ENCODE measurements around the gene CAND1.

CAND1 gene

DNA sequence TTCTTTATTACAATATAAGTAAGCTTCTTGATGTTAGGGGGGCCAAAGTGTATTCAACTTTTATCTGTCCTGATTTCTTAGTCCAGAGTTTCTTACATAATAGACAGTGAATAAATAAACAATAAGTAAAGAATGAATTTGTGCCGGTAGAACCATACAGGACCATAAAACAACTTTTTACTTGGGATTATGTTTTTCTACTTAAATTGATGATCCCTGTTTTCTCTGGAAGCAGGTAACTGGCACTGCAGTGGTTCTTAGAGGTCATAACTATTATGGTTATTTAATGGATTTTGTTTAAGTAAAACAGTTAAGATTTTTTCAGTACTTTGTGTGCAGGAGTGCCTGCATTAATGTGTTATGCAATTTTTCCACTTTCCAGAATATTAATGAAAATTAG lies 10.5 kb downstream of the CAND1 start:
- no peak for DNase-seq (ENCODE audit: low read depth)
- TF ChIP-seq, protein P1, sequence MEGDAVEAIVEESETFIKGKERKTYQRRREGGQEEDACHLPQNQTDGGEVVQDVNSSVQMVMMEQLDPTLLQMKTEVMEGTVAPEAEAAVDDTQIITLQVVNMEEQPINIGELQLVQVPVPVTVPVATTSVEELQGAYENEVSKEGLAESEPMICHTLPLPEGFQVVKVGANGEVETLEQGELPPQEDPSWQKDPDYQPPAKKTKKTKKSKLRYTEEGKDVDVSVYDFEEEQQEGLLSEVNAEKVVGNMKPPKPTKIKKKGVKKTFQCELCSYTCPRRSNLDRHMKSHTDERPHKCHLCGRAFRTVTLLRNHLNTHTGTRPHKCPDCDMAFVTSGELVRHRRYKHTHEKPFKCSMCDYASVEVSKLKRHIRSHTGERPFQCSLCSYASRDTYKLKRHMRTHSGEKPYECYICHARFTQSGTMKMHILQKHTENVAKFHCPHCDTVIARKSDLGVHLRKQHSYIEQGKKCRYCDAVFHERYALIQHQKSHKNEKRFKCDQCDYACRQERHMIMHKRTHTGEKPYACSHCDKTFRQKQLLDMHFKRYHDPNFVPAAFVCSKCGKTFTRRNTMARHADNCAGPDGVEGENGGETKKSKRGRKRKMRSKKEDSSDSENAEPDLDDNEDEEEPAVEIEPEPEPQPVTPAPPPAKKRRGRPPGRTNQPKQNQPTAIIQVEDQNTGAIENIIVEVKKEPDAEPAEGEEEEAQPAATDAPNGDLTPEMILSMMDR (IDR thresholded peaks at IDR 0.05; ENCODE audit: insufficient read depth, low read depth, low read length, missing control alignments), result no peak
- H3K4me3 ChIP-seq (ENCODE audit: low read depth, low read length), result no peak overlapping the region

DNA sequence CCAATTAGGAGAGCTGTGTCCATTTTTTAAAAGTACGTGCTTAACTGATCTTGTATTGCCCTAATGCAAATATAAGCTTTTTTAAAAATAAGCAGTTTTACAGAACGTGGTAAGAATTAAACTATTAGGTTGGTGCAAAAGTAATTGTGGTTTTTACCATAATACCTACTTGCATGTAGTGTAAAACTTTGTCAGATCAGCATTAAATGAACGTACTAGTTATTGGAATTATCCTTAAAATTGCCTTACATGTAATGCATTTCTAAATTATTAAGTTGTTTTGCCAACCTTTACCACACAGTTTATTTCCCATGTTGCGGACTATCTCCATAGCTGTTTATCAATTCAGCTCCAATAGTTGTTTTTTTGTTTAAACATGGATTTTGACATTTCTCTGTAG lies 10.9 kb downstream of the CAND1 start:
- H3K4me3 ChIP-seq (ENCODE audit: low read depth, low read length), result no peak overlapping the region
- TF ChIP-seq, protein P1 (IDR thresholded peaks at IDR 0.05; ENCODE audit: insufficient read depth, low read depth, low read length, missing control alignments), result no peak
- no peak for DNase-seq (ENCODE audit: low read depth)

DNA sequence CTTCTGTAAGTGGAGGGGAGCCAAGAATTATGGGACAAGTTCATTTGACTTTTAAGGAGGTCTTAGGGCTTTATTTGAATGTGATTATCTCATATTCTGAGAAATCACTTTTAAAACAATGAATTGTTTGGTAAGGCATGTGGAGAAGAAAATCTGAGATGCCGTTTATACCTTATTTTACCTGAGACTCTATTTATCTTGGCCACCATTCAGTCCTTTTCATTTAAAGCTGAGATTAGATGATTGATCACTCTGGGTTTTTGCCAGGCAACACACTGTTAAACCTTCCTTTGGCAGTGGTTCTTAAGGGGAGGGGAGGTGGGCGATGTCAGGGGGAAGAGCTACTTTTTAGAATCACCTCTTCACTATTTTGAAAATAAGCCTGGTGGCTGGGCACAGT lies 11.4 kb downstream of the CAND1 start:
- no peak for DNase-seq (ENCODE audit: low read depth)
- H3K4me3 ChIP-seq (ENCODE audit: low read depth, low read length), result no peak overlapping the region
- TF ChIP-seq, protein P1 (IDR thresholded peaks at IDR 0.05; ENCODE audit: insufficient read depth, low read depth, low read length, missing control alignments), result no peak

DNA sequence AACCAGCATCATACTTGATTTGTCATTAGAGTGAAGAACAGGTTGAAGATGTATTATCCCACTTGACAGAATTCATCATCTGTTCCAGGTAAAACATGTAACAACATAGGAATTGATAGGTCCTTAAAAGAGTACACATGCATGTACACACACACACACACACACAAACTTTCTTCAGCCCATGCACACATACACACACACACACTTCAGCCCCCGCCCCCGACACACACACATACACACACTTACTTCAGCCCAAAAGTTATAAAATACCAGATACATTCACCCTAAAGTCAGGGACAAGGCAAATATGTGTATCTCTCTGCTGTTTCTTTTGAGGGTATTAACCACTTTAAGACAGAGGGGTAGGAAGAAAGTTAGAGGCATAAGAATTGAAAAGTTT lies 15.4 kb downstream of the CAND1 start:
- TF ChIP-seq, protein P1 (IDR thresholded peaks at IDR 0.05; ENCODE audit: insufficient read depth, low read depth, low read length, missing control alignments), result no peak
- no peak overlapping the region for H3K4me3 ChIP-seq (ENCODE audit: low read depth, low read length)
- no peak for DNase-seq (ENCODE audit: low read depth)

DNA sequence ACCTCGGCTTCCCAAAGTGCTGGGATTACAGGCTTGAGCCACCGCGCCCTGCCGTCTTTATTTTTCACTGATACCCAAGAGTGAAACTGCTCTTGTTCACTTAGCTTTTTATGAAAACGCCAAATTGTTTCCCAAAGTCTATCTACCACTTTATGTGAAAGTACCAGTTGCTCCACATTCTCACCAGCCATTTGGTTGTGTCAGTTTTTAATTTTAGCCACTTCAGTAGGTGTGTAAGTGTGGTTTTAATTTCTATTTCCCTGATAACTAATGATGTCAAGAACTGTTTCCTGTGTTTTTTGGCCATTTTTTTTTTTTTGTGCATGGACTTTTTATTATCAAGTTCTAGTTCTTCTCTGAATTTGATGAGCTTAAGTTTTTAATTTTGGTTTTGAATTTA lies 17.1 kb downstream of the CAND1 start:
- no peak for DNase-seq (ENCODE audit: low read depth)
- TF ChIP-seq, protein P1 (IDR thresholded peaks at IDR 0.05; ENCODE audit: insufficient read depth, low read depth, low read length, missing control alignments), result no peak
- no peak overlapping the region for H3K4me3 ChIP-seq (ENCODE audit: low read depth, low read length)

DNA sequence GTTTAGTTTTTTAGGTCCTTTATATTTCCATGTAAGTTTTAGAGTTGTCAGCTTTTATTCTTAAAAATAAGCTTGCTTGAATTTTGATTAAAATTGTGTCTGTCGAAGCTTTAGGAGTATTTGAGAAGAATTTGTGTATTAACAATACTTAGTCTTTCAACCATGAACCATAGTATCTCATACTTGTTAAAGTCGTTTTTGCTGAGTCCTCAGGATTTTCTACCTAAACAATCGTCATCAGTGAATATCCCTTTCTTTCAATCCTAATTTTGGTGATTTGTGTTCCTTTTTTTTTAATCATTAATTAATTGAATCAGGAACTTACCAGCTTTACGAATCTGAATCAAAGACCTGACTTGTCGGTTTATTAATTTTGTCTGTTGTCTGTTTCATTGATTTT lies 18.2 kb downstream of the CAND1 start:
- TF ChIP-seq, protein P1 (IDR thresholded peaks at IDR 0.05; ENCODE audit: insufficient read depth, low read depth, low read length, missing control alignments), result no peak
- no peak overlapping the region for H3K4me3 ChIP-seq (ENCODE audit: low read depth, low read length)
- DNase-seq (ENCODE audit: low read depth), result no peak

DNA sequence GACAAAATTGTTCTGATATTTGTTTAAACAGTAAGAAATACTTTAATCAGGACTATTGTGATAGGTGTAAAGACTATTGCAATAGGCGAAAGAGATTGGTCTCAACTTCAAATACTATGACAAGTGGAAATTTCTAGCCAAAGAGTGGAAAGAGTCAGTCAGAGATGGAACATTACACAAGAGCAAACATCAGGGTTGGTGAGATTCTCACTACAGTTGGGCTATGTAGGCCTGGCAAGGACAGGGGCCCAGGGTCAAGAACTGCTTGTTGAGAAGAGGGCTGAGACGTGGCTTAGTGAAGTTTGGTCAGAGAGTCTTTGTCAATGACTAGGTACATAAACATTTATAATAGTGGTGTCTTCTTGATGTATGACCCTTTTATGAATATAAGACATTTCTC lies 19.4 kb downstream of the CAND1 start:
- TF ChIP-seq, protein P1 (IDR thresholded peaks at IDR 0.05; ENCODE audit: insufficient read depth, low read depth, low read length, missing control alignments), result no peak
- no peak overlapping the region for H3K4me3 ChIP-seq (ENCODE audit: low read depth, low read length)
- DNase-seq (ENCODE audit: low read depth), result no peak

Measured in GM12865 (cell line).